GM08714 (cell line): ENCODE data around the gene THSD4.
"Not testable (repeated sequence)": the region's sequence is repeated elsewhere in the genome, so short reads cannot be mapped to it uniquely, and the experiment has no call there.

Experiments
- H3K4me3 ChIP-seq: fragments of 200-500 bp; sonication (Bioruptor generic); 2 replicates; pipeline ENCODE4 v1.5.1; 2014; ENCODE audit warnings: mild to moderate bottlenecking, low read length, inconsistent platforms
- ZNF274 ChIP-seq: IDR thresholded peaks from 2 replicates; pipeline ENCODE4 v1.6.1; 2012; ENCODE audit warnings: mild to moderate bottlenecking, low read depth, low read length

Gene THSD4

DNA sequence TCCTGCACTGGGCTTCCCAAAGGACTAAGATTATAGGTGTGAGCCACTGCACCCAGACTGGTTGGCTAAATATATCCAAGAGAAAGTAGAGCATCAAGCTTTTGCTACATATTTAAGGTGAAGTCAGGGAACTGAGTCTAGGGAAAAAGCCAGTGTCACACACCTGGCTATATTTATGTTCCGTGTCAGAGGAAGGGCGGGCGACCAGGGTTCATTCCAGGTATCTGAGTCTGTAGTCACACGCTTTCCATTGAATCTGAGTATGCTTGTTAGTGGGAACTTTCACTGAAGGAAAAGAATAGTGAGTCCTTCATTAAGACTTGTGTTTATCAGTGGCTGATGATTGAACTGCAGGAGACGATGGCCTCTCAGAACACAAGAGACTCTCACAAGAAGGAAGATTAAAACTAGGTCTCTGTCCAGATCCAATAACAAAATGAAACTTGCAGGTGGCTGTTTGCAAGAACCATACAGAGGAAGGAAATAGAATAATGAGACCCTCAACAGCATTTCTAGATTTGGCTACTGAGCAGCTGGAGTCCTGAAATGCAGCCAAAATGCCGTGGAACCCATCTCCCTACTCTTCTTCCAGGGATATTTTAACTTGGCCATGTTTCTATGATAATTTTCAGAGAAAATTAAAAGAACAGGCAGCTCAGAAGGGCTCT, 276.3 kb downstream of the THSD4 start:
- no peak for TF ChIP-seq ZNF274
- no peak overlapping the region for H3K4me3 ChIP-seq

DNA sequence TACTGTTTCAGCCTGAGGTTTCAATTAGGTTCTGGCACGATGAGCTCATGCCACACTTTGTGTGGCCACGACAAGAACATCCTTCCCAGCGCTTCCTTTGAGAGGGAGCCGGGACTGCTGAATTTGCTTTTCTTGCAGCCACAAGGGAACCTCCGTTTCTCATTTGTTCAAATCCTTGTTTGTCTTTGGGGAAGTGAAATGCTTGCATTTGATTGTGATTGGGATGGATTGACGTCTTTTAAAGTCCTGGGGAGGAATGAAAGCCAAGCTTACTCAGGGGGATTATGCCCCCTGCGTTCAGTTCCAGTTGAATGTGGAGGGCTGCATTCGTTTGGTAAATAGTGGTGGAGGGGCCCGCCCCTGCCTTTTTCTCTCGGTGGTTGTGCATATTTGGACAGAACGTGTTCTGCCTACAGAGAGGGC, 277.6 kb downstream of the THSD4 start:
- no peak overlapping the region for H3K4me3 ChIP-seq
- TF ChIP-seq ZNF274 = no peak

DNA sequence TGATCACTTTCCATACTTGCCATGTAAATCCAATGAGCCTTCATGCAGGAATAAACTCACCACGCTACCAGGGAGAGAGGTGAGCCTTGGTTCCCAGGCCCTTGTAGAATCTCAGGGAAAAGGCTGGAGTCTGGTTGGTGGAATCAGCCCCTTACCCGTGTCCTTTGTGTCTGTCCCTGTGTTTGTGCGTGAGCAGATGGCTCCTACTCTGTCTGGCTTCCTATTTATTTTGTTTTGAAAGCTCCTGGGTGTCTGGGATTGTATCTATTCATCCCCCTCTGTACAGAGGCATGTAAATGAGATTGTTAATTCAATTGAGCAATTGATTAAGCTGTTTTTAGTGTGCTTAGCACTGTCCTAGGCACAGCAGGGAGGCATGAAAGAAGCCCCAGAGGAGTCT, 278.1 kb downstream of the THSD4 start:
- TF ChIP-seq ZNF274 = no peak
- no peak overlapping the region for H3K4me3 ChIP-seq

- no peak for TF ChIP-seq ZNF274
- H3K4me3 ChIP-seq = no peak overlapping the region
These were observed 281.4 kb downstream of the THSD4 start for GRCh38 chr15:71396536-71397125.

GRCh38 chr15:71397377-71397776, 282.1 kb downstream of the THSD4 start:
- TF ChIP-seq ZNF274 = no peak
- H3K4me3 ChIP-seq = no peak overlapping the region

GRCh38 chr15:71400294-71400693, 285.0 kb downstream of the THSD4 start:
- H3K4me3 ChIP-seq = no peak overlapping the region
- no peak for TF ChIP-seq ZNF274

- H3K4me3 ChIP-seq = not testable (repeated sequence)
These were observed 286.5 kb downstream of the THSD4 start for GRCh38 chr15:71401728-71402127.

- no peak for TF ChIP-seq ZNF274
- no peak overlapping the region for H3K4me3 ChIP-seq
These were observed 294.3 kb downstream of the THSD4 start for GRCh38 chr15:71409541-71409940.

GRCh38 chr15:71410347-71410746, 295.1 kb downstream of the THSD4 start:
- TF ChIP-seq ZNF274 = no peak
- H3K4me3 ChIP-seq = no peak overlapping the region

GRCh38 chr15:71411538-71412482, 296.5 kb downstream of the THSD4 start:
- no peak for TF ChIP-seq ZNF274
- no peak overlapping the region for H3K4me3 ChIP-seq

GRCh38 chr15:71413419-71413818, 298.1 kb downstream of the THSD4 start:
- no peak for TF ChIP-seq ZNF274
- H3K4me3 ChIP-seq = no peak overlapping the region

DNA sequence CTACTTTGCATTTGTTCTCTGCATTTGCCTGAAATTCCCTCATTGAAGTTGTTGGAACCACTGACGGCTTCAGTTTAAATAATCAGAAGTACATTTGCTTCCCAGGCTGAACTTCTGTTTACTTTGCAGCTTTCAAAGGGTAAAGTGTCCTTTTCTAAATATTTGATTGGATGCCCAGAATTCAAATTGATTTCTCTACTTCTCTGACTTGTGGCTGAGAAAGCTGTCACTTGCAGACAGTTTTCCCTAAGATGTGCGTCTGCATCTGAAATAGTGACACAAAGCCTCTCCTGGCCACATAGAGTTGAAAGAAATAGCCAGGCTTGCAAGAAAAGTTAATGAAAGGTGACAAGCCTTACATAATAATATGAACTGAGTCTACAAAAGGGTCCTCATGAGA, 299.6 kb downstream of the THSD4 start:
- TF ChIP-seq ZNF274 = no peak
- no peak overlapping the region for H3K4me3 ChIP-seq

DNA sequence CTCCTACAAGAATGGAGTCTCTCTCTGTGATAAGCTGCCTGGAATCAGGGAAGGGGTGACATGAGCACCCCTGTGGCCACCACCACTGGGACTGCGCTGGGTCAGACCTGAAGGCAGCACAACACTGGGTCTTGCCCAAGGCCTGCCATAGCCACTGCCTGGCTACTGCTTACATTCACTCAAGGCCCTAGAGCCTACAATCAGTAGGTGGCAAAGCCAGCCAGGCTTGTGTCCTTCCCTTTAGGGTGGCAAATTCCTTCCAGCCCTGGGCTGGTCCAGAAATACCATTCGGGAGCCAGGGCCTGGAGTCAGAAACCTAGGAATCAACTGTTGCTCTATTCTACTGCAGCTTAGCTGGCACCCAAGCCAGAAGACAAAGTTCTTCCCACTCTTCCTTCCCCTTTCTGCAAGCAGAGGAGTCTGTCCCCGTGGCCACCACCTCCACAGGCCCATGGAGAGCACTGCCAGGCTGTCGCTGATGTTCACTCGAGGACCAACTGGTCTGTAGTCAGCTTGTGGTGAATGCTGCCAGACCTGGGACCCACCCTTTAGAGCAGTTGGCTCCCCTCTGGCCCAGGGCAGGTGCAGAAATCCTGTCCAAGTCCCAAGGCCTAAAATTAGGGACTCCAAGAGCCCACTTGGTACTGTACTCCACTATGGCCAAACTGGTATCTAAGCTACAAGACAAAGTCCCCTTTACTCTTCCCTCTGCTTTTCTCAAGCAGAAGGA, 307.4 kb downstream of the THSD4 start:
- no peak for TF ChIP-seq ZNF274

GRCh38 chr15:71424765-71425164, 309.5 kb downstream of the THSD4 start:
- no peak for TF ChIP-seq ZNF274
- H3K4me3 ChIP-seq = no peak overlapping the region

More for the DNA sequence above, 307.4 kb downstream of the THSD4 start:
- no peak overlapping the region for H3K4me3 ChIP-seq

GRCh38 chr15:71425388-71425787, 310.1 kb downstream of the THSD4 start:
- no peak overlapping the region for H3K4me3 ChIP-seq
- TF ChIP-seq ZNF274 = no peak
